GM21390 (cell line): ENCODE measurements around the gene R3HDML.

Experiments used
- ATAC-seq: cut with Tn5 transposase; IDR thresholded peaks from one replicate; pipeline ENCODE4 v1.9.1; 2021; ENCODE audit not compliant: unreplicated experiment

R3HDML gene

GRCh38 chr20:44398335-44398734 is 61.5 kb downstream of the R3HDML start:
- ATAC-seq, result no peak

GRCh38 chr20:44399446-44399845 is 62.6 kb downstream of the R3HDML start:
- no peak for ATAC-seq

GRCh38 chr20:44400671-44400969 is 63.8 kb downstream of the R3HDML start:
- ATAC-seq, result no peak
